ENCODE data around the gene LRRC52. TPM values are rescaled to one million over a fixed set of nuclear protein-coding genes. Genes with fewer than 3 reads are reported as not detected.

LRRC52 gene
- total and polyA plus RNA-seq, 2 donors (not counting 1 experiment from before 2014, with no cell fraction given): not detected

GRCh38 chr1:165516469-165516868 lies 27.3 kb upstream of the LRRC52 start:
- no peak overlapping the region for H3K4me3 Mint-ChIP-seq
- Histone ChIP-seq H3K4me2 (replicated peaks; ENCODE audit: low read depth, low read length, poor library complexity, severe bottlenecking) (no peak overlapping the region), H2AFZ (ENCODE audit: insufficient read depth, low read depth, low read length, poor library complexity, severe bottlenecking) (no peak overlapping the region), H3K27me3 (replicated peaks in 1 of 4; ENCODE audit: control extremely low read depth in 1 of 4, control insufficient read depth in 3 of 4, insufficient read depth in 4 of 4, low read length in 3 of 4) (peaks cover 0 to 5% (median 0%) of the 10 kb centered on the region in 4 experiments), H3K27ac (ENCODE audit: low read length in 2 of 2) (no peak overlapping the region), H3K4me1 (ENCODE audit: control insufficient read depth in 2 of 2, insufficient read depth in 2 of 2, low read length in 2 of 2) (no peaks in the 10 kb centered on the region), H3K36me3 (replicated peaks in 1 of 2; ENCODE audit: control extremely low read depth in 1 of 2, control insufficient read depth in 1 of 2, extremely low read depth in 1 of 2, insufficient read depth in 2 of 2, low read length in 1 of 2) (no peaks in the 10 kb centered on the region), H4K20me1 (ENCODE audit: control insufficient read depth, insufficient read depth, low read length, poor library complexity, severe bottlenecking) (no peaks in the 10 kb centered on the region), H3K9ac (ENCODE audit: low read length) (no peak overlapping the region), H3K9me3 (ENCODE audit: control extremely low read depth in 1 of 3, control insufficient read depth in 2 of 3, insufficient read depth in 1 of 3, low read length in 2 of 3) (peaks cover 0 to 5% (median under 1%) of the 10 kb centered on the region in 3 donors), H3K79me2 (ENCODE audit: control insufficient read depth, insufficient read depth, low read length) (no peaks in the 10 kb centered on the region), H3K4me3 (ENCODE audit: control extremely low read depth in 1 of 5, extremely low read depth in 1 of 5, insufficient read depth in 1 of 5, low read depth in 2 of 5, low read length in 4 of 5) (no peak overlapping the region)
- intact Hi-C loops (cut with micrococcal nuclease): no loop called here
- ChIA-PET POLR2A (no interaction called here), CTCF (interaction anchor here (1.1 kb wide), 1 partner anchor 149 kb away, joined by 3 read pairs; no protein-coding TSS in a partner anchor)
- H3K27ac Mint-ChIP-seq: no peak overlapping the region
- H3K9me3 Mint-ChIP-seq (ENCODE audit: insufficient read depth): peaks cover 2% of the 10 kb centered on the region
- H3K27me3 Mint-ChIP-seq: peaks cover 21% of the 10 kb centered on the region
- no CpG with 5 or more reads among the region's 2 CpGs for WGBS (ENCODE audit: insufficient coverage)
- no peak for TF ChIP-seq CTCF (IDR thresholded peaks at IDR 0.05)
- TF ChIP-seq EZH2 (IDR thresholded peaks at IDR 0.05; ENCODE audit: borderline replicate concordance, insufficient read depth, low read depth, low read length, poor library complexity, severe bottlenecking): no peak
- ATAC-seq (ENCODE audit: low read depth): no peak
- no peak for DNase-seq
- no peaks in the 10 kb centered on the region for H3K4me1 Mint-ChIP-seq

GRCh38 chr1:165520646-165521045 lies 23.2 kb upstream of the LRRC52 start:
- Histone ChIP-seq H3K4me2 (replicated peaks; ENCODE audit: low read depth, low read length, poor library complexity, severe bottlenecking) (no peak overlapping the region), H3K79me2 (ENCODE audit: control insufficient read depth, insufficient read depth, low read length) (no peaks in the 10 kb centered on the region), H3K27ac (ENCODE audit: low read length in 2 of 2) (no peak overlapping the region), H3K9me3 (ENCODE audit: control extremely low read depth in 1 of 3, control insufficient read depth in 2 of 3, insufficient read depth in 1 of 3, low read length in 2 of 3) (peaks cover 0 to 10% (median 6%) of the 10 kb centered on the region in 3 donors), H3K27me3 (replicated peaks in 1 of 4; ENCODE audit: control extremely low read depth in 1 of 4, control insufficient read depth in 3 of 4, insufficient read depth in 4 of 4, low read length in 3 of 4) (peaks cover 0 to 11% (median 7%) of the 10 kb centered on the region in 4 experiments), H3K9ac (ENCODE audit: low read length) (no peak overlapping the region), H3K36me3 (replicated peaks in 1 of 2; ENCODE audit: control extremely low read depth in 1 of 2, control insufficient read depth in 1 of 2, extremely low read depth in 1 of 2, insufficient read depth in 2 of 2, low read length in 1 of 2) (no peaks in the 10 kb centered on the region), H4K20me1 (ENCODE audit: control insufficient read depth, insufficient read depth, low read length, poor library complexity, severe bottlenecking) (no peaks in the 10 kb centered on the region), H3K4me1 (ENCODE audit: control insufficient read depth in 2 of 2, insufficient read depth in 2 of 2, low read length in 2 of 2) (no peaks in the 10 kb centered on the region), H2AFZ (ENCODE audit: insufficient read depth, low read depth, low read length, poor library complexity, severe bottlenecking) (no peak overlapping the region), H3K4me3 (ENCODE audit: control extremely low read depth in 1 of 5, extremely low read depth in 1 of 5, insufficient read depth in 1 of 5, low read depth in 2 of 5, low read length in 4 of 5) (no peak overlapping the region)
- ATAC-seq (ENCODE audit: low read depth): no peak
- peaks cover 26% of the 10 kb centered on the region for H3K27me3 Mint-ChIP-seq
- WGBS (ENCODE audit: insufficient coverage): 83% methylated on average over 2 of the region's 4 CpGs
- no peak for DNase-seq
- ChIA-PET POLR2A (no interaction called here), CTCF (no interaction called here)
- H3K9me3 Mint-ChIP-seq (ENCODE audit: insufficient read depth): peaks cover 9% of the 10 kb centered on the region
- H3K27ac Mint-ChIP-seq: no peak overlapping the region
- TF ChIP-seq EZH2 (IDR thresholded peaks at IDR 0.05; ENCODE audit: borderline replicate concordance, insufficient read depth, low read depth, low read length, poor library complexity, severe bottlenecking): no peak
- TF ChIP-seq CTCF (IDR thresholded peaks at IDR 0.05): no peak
- intact Hi-C loops (cut with micrococcal nuclease): no loop called here
- no peak overlapping the region for H3K4me3 Mint-ChIP-seq
- no peaks in the 10 kb centered on the region for H3K4me1 Mint-ChIP-seq

Data from B cell (primary cell).